Activated naive CD8-positive, alpha-beta T cell (primary cell): ENCODE data around the gene SH3BGRL2.

Source experiments
- H3K27ac Mint-ChIP-seq: one replicate; pipeline ENCODE4 v1.8.0; 2021; ENCODE audit warnings: mixed read lengths
- H3K27me3 Mint-ChIP-seq: one replicate; pipeline ENCODE4 v1.8.0; 2021; ENCODE audit warnings: mixed read lengths
- H3K36me3 Mint-ChIP-seq: one replicate; pipeline ENCODE4 v1.8.0; 2021; ENCODE audit warnings: mixed read lengths
- H3K4me1 Mint-ChIP-seq: one replicate; pipeline ENCODE4 v1.8.0; 2021; ENCODE audit warnings: low read depth, mixed read lengths
- H3K4me3 Mint-ChIP-seq: one replicate; pipeline ENCODE4 v1.8.0; 2021; ENCODE audit warnings: mild to moderate bottlenecking, mixed read lengths
- H3K9me3 Mint-ChIP-seq: one replicate; pipeline ENCODE4 v1.8.0; 2021; ENCODE audit warnings: low read depth, mixed read lengths

The SH3BGRL2 gene

DNA sequence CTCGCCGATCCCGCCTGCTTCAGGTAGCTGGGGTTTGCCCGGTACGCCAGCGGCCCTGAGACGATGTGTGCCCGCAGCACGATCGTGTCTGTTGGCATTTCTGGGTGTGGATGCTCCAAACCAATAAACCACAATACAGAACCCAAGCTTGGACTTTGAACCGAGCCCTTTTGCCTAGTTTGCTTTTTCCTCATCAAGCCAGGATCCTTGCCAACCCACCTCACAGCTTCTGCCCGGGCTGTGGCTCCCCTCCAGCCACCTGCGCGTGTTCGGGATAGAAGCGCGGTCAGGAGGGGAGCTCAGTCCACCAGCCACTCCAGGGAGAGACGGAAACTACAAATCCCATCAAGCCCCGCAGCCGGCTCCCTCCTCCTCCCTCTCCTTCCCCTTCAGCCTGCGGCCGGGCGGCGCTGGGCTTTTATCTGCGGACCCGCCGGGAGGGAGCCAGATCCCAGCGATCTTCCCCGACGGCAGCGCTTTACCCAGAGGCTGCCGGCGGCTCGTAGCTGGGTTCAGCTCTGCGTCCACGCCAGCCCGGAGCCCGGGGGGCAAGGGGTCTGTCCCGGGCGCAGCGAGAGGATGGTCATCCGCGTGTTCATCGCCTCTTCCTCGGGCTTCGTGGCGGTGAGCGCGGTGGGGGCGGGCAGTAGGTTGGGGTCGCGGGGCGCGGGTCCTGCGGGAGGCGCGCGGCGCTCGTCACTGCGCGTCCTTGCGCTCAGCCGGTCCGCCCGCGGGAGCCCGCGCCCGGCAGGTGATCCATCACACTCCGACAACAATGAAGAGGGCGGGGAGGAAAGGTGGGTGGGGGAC lies at the start of gene SH3BGRL2:
Gene SH3BGRL2, plus strand, starts transcription at position 447 of the 810 bp plus-strand sequence. Its CDS starts 133 bp downstream, at position 580.
- no peak within 1 kb of the TSS for H3K27ac Mint-ChIP-seq
- no peaks in the 10 kb centered on the region for H3K9me3 Mint-ChIP-seq
- peaks cover 21% of the 10 kb centered on the region for H3K27me3 Mint-ChIP-seq
- peak within 1 kb of the TSS; percentile 89 for H3K4me3 Mint-ChIP-seq
- peaks cover 9% of the 10 kb centered on the region for H3K4me1 Mint-ChIP-seq
- H3K36me3 Mint-ChIP-seq = no peaks in the 10 kb centered on the region

DNA sequence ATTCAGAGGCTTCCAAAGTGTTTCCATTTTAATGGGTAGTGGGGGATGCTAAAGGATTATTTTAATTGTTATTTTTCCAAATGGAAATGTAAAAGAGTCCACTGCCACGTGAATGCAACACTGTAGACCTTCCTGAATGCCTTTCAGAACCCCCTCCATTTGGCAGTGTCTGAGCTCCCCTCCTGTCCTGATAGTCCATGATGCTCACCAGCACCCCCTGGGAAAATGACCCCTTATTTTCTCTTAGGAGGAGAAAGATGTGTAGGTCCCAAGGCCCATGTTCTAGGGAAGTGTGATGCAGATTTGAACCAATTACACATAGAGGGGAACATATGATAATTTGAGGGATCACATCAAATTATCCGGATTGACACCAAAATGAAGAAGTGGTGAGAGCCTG lies 46.8 kb upstream of the SH3BGRL2 start:
- Mint-ChIP-seq H3K4me3 (no peak overlapping the region), H3K27me3 (peaks cover 3% of the 10 kb centered on the region), H3K9me3 (peaks cover 7% of the 10 kb centered on the region), H3K27ac (no peak overlapping the region), H3K36me3 (peaks cover 4% of the 10 kb centered on the region), H3K4me1 (no peaks in the 10 kb centered on the region)

GRCh38 chr6:79586548-79586947 lies 44.6 kb upstream of the SH3BGRL2 start:
- Mint-ChIP-seq H3K27me3 (no peaks in the 10 kb centered on the region), H3K4me1 (no peaks in the 10 kb centered on the region), H3K4me3 (no peak overlapping the region), H3K9me3 (no peaks in the 10 kb centered on the region), H3K36me3 (no peaks in the 10 kb centered on the region), H3K27ac (no peak overlapping the region)

GRCh38 chr6:79589701-79590100 lies 41.4 kb upstream of the SH3BGRL2 start:
- Mint-ChIP-seq H3K27me3 (no peaks in the 10 kb centered on the region), H3K27ac (no peak overlapping the region), H3K4me3 (no peak overlapping the region), H3K36me3 (no peaks in the 10 kb centered on the region), H3K9me3 (no peaks in the 10 kb centered on the region), H3K4me1 (no peaks in the 10 kb centered on the region)

DNA sequence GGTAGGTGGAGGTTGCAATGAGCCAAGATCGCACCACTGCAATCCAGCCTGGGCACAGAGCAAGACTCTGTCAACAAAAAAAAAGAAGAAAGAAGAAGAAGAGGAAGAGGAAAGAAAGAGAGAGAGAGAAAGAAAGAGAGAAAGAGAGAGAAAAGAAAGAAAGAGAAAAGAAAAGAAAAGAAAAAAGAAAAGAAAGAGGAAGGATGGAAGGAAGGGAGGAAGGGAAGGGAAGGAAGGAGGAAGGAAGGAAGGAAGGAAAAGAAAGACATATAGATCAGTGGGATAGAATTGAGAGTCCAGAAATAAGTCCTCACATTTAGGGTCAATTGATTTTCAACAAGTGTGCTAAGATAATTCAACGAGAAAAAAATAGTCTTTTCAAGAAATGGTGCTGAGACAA lies 34.0 kb upstream of the SH3BGRL2 start:
- Mint-ChIP-seq H3K4me1 (no peaks in the 10 kb centered on the region), H3K36me3 (no peaks in the 10 kb centered on the region), H3K27ac (no peak overlapping the region), H3K9me3 (no peaks in the 10 kb centered on the region), H3K4me3 (no peak overlapping the region), H3K27me3 (peaks cover 2% of the 10 kb centered on the region)

GRCh38 chr6:79598012-79598411 lies 33.1 kb upstream of the SH3BGRL2 start:
- Mint-ChIP-seq H3K4me1 (no peaks in the 10 kb centered on the region), H3K27ac (no peak overlapping the region), H3K36me3 (no peaks in the 10 kb centered on the region), H3K27me3 (peaks cover 2% of the 10 kb centered on the region), H3K4me3 (no peak overlapping the region), H3K9me3 (no peaks in the 10 kb centered on the region)

DNA sequence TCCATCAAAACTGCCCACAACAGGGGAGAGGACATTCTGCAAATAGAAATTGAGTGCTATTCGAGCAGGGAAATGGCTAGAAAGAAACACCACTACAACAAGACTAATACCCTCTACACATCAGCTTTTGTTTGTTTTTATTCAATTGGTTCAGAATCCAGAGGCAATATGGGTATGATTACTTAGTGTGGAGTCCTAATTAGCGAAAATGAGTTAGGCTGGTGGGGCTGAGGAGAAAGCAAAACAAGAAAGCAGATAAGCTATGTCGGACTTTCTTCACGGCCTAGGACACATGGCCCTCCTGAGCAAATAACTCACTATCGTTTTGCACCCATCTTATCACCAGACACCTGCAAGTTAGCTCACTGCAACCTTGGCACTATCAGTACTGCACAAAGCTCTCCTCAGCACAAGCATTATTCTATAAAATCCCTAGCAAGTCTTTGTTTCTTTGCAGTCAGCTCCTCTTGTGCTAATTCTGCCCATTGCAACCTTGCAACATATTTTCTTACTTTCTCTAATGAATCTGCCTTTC lies 31.3 kb upstream of the SH3BGRL2 start:
- Mint-ChIP-seq H3K4me1 (no peaks in the 10 kb centered on the region), H3K36me3 (no peaks in the 10 kb centered on the region), H3K27ac (no peak overlapping the region), H3K27me3 (peaks cover 2% of the 10 kb centered on the region), H3K4me3 (no peak overlapping the region), H3K9me3 (no peaks in the 10 kb centered on the region)

DNA sequence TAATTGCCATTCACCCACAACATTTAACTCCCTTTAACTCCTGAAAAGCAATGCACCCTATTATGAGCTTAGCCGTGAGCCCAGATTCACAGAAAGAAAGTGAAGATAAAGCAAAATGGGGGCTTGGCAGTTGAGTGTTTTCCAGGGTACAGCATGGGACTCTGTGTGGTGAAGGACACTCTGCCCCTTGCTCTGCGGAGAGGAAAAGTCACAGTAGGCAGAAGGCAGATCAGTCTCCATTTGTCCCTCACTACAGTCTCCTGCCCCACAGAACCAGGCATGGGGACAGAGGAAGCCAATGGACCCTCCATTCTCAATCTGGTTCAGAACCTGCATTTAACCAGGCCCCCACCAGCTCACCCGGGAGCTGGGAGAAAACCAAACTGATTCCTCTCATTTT lies 30.8 kb upstream of the SH3BGRL2 start:
- Mint-ChIP-seq H3K27me3 (peaks cover 2% of the 10 kb centered on the region), H3K4me3 (no peak overlapping the region), H3K9me3 (no peaks in the 10 kb centered on the region), H3K4me1 (no peaks in the 10 kb centered on the region), H3K27ac (no peak overlapping the region), H3K36me3 (no peaks in the 10 kb centered on the region)

GRCh38 chr6:79600812-79601609 lies 30.1 kb upstream of the SH3BGRL2 start:
- Mint-ChIP-seq H3K27me3 (peaks cover 2% of the 10 kb centered on the region), H3K4me3 (no peak overlapping the region), H3K27ac (no peak overlapping the region), H3K4me1 (no peaks in the 10 kb centered on the region), H3K9me3 (no peaks in the 10 kb centered on the region), H3K36me3 (no peaks in the 10 kb centered on the region)

- H3K4me3 Mint-ChIP-seq = no peak overlapping the region
- H3K4me1 Mint-ChIP-seq = no peaks in the 10 kb centered on the region
- H3K36me3 Mint-ChIP-seq = no peaks in the 10 kb centered on the region
- H3K27ac Mint-ChIP-seq = no peak overlapping the region
- peaks cover 2% of the 10 kb centered on the region for H3K27me3 Mint-ChIP-seq
- H3K9me3 Mint-ChIP-seq = no peaks in the 10 kb centered on the region
These were observed 28.3 kb upstream of the SH3BGRL2 start for GRCh38 chr6:79602859-79603258.

- Mint-ChIP-seq H3K36me3 (no peaks in the 10 kb centered on the region), H3K4me1 (no peaks in the 10 kb centered on the region), H3K27me3 (peaks cover 2% of the 10 kb centered on the region), H3K27ac (no peak overlapping the region), H3K4me3 (no peak overlapping the region), H3K9me3 (no peaks in the 10 kb centered on the region)
These were observed 26.5 kb upstream of the SH3BGRL2 start for GRCh38 chr6:79604583-79605037.

GRCh38 chr6:79605061-79605460 lies 26.1 kb upstream of the SH3BGRL2 start:
- Mint-ChIP-seq H3K36me3 (no peaks in the 10 kb centered on the region), H3K27me3 (peaks cover 2% of the 10 kb centered on the region), H3K9me3 (no peaks in the 10 kb centered on the region), H3K27ac (no peak overlapping the region), H3K4me1 (no peaks in the 10 kb centered on the region), H3K4me3 (no peak overlapping the region)

DNA sequence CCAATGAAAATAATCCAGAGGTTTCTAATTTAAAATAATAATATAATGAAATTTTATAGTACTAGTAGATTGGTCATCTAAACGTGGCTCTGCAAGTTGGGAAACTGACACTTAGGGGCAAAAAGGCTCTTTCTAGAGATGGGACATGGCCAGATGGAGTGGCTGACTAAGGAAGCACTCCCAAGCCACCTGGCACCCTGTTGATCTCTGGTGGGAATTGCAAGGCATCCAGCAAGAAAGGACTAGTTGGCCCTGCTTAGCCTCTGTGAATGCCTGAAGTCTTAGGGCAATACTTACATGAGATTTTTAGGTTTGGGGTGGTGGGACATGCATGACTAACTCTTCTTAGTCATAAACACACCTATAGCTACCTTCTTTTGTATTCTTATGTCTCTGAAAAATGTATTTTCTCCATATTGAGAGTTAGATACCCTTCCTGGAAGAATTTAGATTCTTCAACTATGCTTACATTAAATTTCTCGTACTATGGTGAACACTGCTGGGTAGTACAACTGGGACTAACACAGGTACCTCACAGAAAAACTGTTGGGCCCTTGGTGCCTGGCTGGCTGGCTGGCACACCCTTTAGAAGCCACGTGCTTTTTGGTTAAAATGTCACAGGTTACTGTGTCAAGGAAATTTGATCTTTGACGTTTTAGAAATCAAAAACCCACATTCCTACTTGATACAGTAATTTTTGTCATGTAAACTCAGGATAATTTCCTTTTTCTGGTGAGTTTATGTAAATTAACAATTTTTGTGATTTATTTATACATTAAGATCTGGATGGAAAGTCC lies 25.0 kb upstream of the SH3BGRL2 start:
- H3K36me3 Mint-ChIP-seq = no peaks in the 10 kb centered on the region

DNA sequence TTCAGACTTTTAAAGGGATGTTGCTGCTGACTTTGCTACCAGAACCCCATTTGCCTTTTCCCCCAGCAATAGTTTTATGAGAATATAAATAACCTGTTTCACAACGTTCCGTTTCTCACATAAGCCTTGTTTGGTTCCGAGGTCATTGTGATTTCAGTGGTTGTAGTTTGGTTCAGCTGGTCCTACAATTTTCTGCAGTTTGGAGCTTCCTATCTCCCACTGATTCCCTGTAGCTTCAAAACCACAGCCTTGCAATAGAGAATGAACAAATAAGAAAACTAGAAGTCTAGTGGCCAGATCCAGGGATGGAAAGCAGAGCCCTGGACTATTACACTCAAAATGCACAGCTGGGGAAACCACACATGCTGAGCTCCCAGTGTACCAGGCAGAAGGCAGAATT lies 24.1 kb upstream of the SH3BGRL2 start:
- Mint-ChIP-seq H3K9me3 (no peaks in the 10 kb centered on the region), H3K4me3 (no peak overlapping the region), H3K27me3 (no peaks in the 10 kb centered on the region), H3K4me1 (no peaks in the 10 kb centered on the region), H3K27ac (no peak overlapping the region), H3K36me3 (no peaks in the 10 kb centered on the region)

More for the DNA sequence above, 25.0 kb upstream of the SH3BGRL2 start:
- Mint-ChIP-seq H3K27me3 (no peaks in the 10 kb centered on the region), H3K4me1 (no peaks in the 10 kb centered on the region), H3K9me3 (no peaks in the 10 kb centered on the region), H3K4me3 (no peak overlapping the region), H3K27ac (no peak overlapping the region)
